HepG2 (cell line): Measurements from ENCODE around the gene POLR2B. TPM values are rescaled to one million over a fixed set of nuclear protein-coding genes. Genes with fewer than 3 reads are reported as not detected.
"Not testable (repeated sequence)": the region's sequence is repeated elsewhere in the genome, so short reads cannot be mapped to it uniquely, and the experiment has no call there.

Experiments
- ATAC-seq: fragments of 200-7000 bp; cut with Tn5 transposase; 3 replicates; pipeline ENCODE4 v1.9.1; 2020; ENCODE audit warnings: mild to moderate bottlenecking, moderate library complexity
- BruUV-seq: library from RNA; stranded (reverse); fragments of 400-500 nt; replicated peaks from 2 replicates; lab custom pipeline; 2021; lab: Mats Ljungman, UMichigan
- CTCF ChIA-PET: fragments of 300-600 bp; formaldehyde crosslinking; extraction: SDS; loops from one replicate; lab custom pipeline; 2021; ENCODE audit warnings: low total read pairs, inconsistent platforms, low intra/inter-chr PET ratio; lab: Yijun Ruan, JAX
- POLR2A ChIA-PET: fragments of 350-600 bp; sonication (Branson Sonifier 250); formaldehyde crosslinking; loops from one replicate; lab custom pipeline; 2020; ENCODE audit warnings: antibody characterized with exemption, inconsistent platforms; lab: Yijun Ruan, JAX
- DNase-seq: peaks from one replicate; pipeline ENCODE4 v3.0.0-alpha.2; 2015; ENCODE audit warnings: low spot score
- FAIRE-seq: peaks from 3 replicates; lab custom pipeline; 2011; peaks lifted over from hg19 to GRCh38; lab: Jason Lieb, UNC
- H2AFZ ChIP-seq: one replicate; pipeline ENCODE4 v1.6.1; 2011; ENCODE audit warnings: low read length, inconsistent platforms
- H3K27ac ChIP-seq: fragments of 300-600 bp; 3 replicates; pipeline ENCODE4 v1.8.0; 2011; ENCODE audit warnings: mixed run types, mild to moderate bottlenecking, mixed read lengths, low read length, inconsistent platforms; ENCODE audit not compliant: insufficient read depth; ENCODE audit errors: extremely low read length
- H3K27me3 ChIP-seq, 2 experiments: fragments of 200-600 bp in 1 of 2; 2 replicates in 1 of 2; 3 replicates in 1 of 2; pipeline versions ENCODE4 v1.6.0 to v1.8.0; 2011; ENCODE audit warnings: low read length in 2 of 2, mild to moderate bottlenecking in 2 of 2, moderate library complexity in 2 of 2, inconsistent platforms in 1 of 2; ENCODE audit not compliant: insufficient read depth in 2 of 2, control insufficient read depth in 1 of 2
- H3K36me3 ChIP-seq, 2 experiments: fragments of 200-600 bp in 1 of 2; replicated peaks in 1 of 2; 2 replicates in 1 of 2; 3 replicates in 1 of 2; pipeline versions ENCODE4 v1.5.1 to v1.8.0; 2011; ENCODE audit warnings: low read length in 2 of 2, inconsistent platforms in 1 of 2; ENCODE audit not compliant: insufficient read depth in 2 of 2, control insufficient read depth in 1 of 2
- H3K4me1 ChIP-seq: 2 replicates; pipeline ENCODE4 v1.5.1; 2012; ENCODE audit warnings: low read length, inconsistent platforms; ENCODE audit not compliant: insufficient read depth
- H3K4me2 ChIP-seq: 2 replicates; pipeline ENCODE4 v1.6.0; 2011; ENCODE audit warnings: low read depth, low read length, inconsistent platforms
- H3K4me3 ChIP-seq, 3 experiments: fragments of 200-600 bp in 1 of 3; sonication (generic), shearing (Covaris generic) in 1 of 3; replicated peaks in 1 of 3; 2 replicates each; pipeline ENCODE4 v1.5.1; 2011 to 2016; ENCODE audit warnings: low read length in 3 of 3, inconsistent platforms in 2 of 3, low read depth in 2 of 3, mild to moderate bottlenecking in 2 of 3, control low read depth in 1 of 3, mixed read lengths in 1 of 3; ENCODE audit not compliant: insufficient read depth in 1 of 3
- H3K79me2 ChIP-seq: one replicate; pipeline ENCODE4 v1.6.1; 2011; ENCODE audit warnings: low read length, inconsistent platforms; ENCODE audit not compliant: insufficient read depth
- H3K9ac ChIP-seq: 2 replicates; pipeline ENCODE4 v1.6.0; 2011; ENCODE audit warnings: mild to moderate bottlenecking, low read depth, low read length, inconsistent platforms; ENCODE audit not compliant: insufficient read depth
- H3K9me3 ChIP-seq: 2 replicates; pipeline ENCODE4 v1.5.1; 2012; ENCODE audit warnings: mild to moderate bottlenecking, low read length
- H4K20me1 ChIP-seq: 2 replicates; pipeline ENCODE4 v1.6.0; 2011; ENCODE audit warnings: inconsistent platforms, mild to moderate bottlenecking, low read length, moderate library complexity; ENCODE audit not compliant: insufficient read depth
- CEBPB ChIP-seq: IDR thresholded peaks from 2 replicates; pipeline ENCODE4 v1.6.1; 2011; ENCODE audit warnings: low read depth, low read length, improper control_type of control experiment, borderline replicate concordance
- NR2F1 ChIP-seq, 2 experiments: fragments of 450-650 bp in 1 of 2; formaldehyde crosslinking in 1 of 2; IDR thresholded peaks; 2 replicates each; pipeline versions ENCODE4 v1.5.0 to v1.6.1; 2016 to 2020; ENCODE audit warnings: mild to moderate bottlenecking in 1 of 2, missing compliant biosample characterization in 1 of 2, missing genetic modification reagents in 1 of 2, moderate library complexity in 1 of 2
- NR2F6 ChIP-seq, 2 experiments: IDR thresholded peaks; 2 replicates each; pipeline ENCODE4 v1.6.1; 2016; ENCODE audit warnings: antibody characterized with exemption in 1 of 2, mild to moderate bottlenecking in 1 of 2
- ZNF362 ChIP-seq: sonication (generic); formaldehyde crosslinking; IDR thresholded peaks from 2 replicates; pipeline ENCODE4 v1.4.0; 2020; ENCODE audit warnings: missing genetic modification reagents, mild to moderate bottlenecking, borderline replicate concordance
- ZNF770 ChIP-seq: sonication (generic); formaldehyde crosslinking; IDR thresholded peaks from 2 replicates; pipeline ENCODE4 v1.5.0; 2020; ENCODE audit warnings: mild to moderate bottlenecking, missing genetic modification reagents
- WGBS: methylation state at CpG from one replicate; pipeline ENCODE4 v1.1.6; 2017; ENCODE audit warnings: low lambda C conversion rate; 5-methylcytosine and 5-hydroxymethylcytosine counted together
- in situ Hi-C: cut with HindIII; loops from 2 replicates; pipeline ENCODE4 v1.10.0; 2017; ENCODE audit warnings: low pct_unique_long_range_greater_than_20kb; ENCODE audit not compliant: extremely low pct_ligation_motif_present
- intact Hi-C: fragments of 100-400 bp; cut with micrococcal nuclease; formaldehyde crosslinking; loops from one replicate; pipeline ENCODE4 v1.10.0; 2022; ENCODE audit not compliant: unreplicated experiment
- polyA plus RNA-seq, 8 experiments: library from polyadenylated mRNA; depleted of rRNA in 3 of 8; stranded (reverse) in 7 of 8; unstranded in 1 of 8; fragments of >200 nt; fragmentation: Illumina TruSeq in 4 of 8; extraction: Trizol in 4 of 8; gene quantifications; 2 replicates each; pipeline versions ENCODE4 v1.2.1 to v1.2.3, GENCODE V29; 2011 to 2016; ENCODE audit warnings: low read depth in 4 of 8, missing spikeins in 1 of 8, mixed read lengths in 1 of 8; ENCODE audit not compliant: insufficient read depth in 1 of 8
- total RNA-seq, 5 experiments: library from RNA; depleted of rRNA; stranded (reverse); fragments of >200 nt; fragmentation: Illumina TruSeq; extraction: Trizol; gene quantifications; 2 replicates each; pipeline ENCODE4 v1.2.3, GENCODE V29; 2016; ENCODE audit warnings: low read depth in 1 of 5

POLR2B gene
- total and polyA plus RNA-seq, 2 of the 13 experiments (the other 11 are each of a cell fraction or from before 2014, with no cell fraction given): 70.6 to 116 TPM

GRCh38 chr4:57060717-57061067 lies 82.0 kb downstream of the POLR2B start:
- CTCF ChIA-PET, POLR2A ChIA-PET: not testable (repeated sequence)
- WGBS: 28% methylated on average over 6 of the region's 6 CpGs

More at GRCh38 chr4:57060717-57061067, 82.0 kb downstream of the POLR2B start:
- H3K4me3 ChIP-seq, H3K9me3 ChIP-seq, H2AFZ ChIP-seq, BruUV-seq, DNase-seq, H4K20me1 ChIP-seq, H3K4me1 ChIP-seq, intact Hi-C loops, H3K79me2 ChIP-seq, H3K4me2 ChIP-seq, H3K36me3 ChIP-seq, H3K27ac ChIP-seq, H3K9ac ChIP-seq, ATAC-seq, H3K27me3 ChIP-seq, FAIRE-seq: not testable (repeated sequence)
- in situ Hi-C loops: loop anchor here (5.0 kb wide), 1 partner anchor 92 kb away; no protein-coding TSS in a partner anchor
- TF ChIP-seq CEBPB (peak; percentile 20; the same call in 1 of the 2 replicates), NR2F6 (IDR thresholded peaks at IDR 0.05) (peak; percentile 54; the same call in 1 of the 2 replicates), NR2F6 (CRISPR knock-in tag; IDR thresholded peaks at IDR 0.05) (peak; percentile 63), NR2F1 (CRISPR knock-in tag; IDR thresholded peaks at IDR 0.05) (peak; percentile 49 to 74; a peak in 3 of 4 replicates), ZNF770 (CRISPR knock-in tag) (peak; percentile 61), ZNF362 (CRISPR knock-in tag) (peak; percentile 19; the same call in 1 of the 2 replicates)
